Measurements from ENCODE around the gene ROBO2. TPM values are rescaled to one million over a fixed set of nuclear protein-coding genes. Genes with fewer than 3 reads are reported as not detected.

ROBO2 gene
- total RNA-seq, 4 donors from 2014 or later, result 0.20 to 0.41 (median 0.32) TPM; not detected in 1

DNA sequence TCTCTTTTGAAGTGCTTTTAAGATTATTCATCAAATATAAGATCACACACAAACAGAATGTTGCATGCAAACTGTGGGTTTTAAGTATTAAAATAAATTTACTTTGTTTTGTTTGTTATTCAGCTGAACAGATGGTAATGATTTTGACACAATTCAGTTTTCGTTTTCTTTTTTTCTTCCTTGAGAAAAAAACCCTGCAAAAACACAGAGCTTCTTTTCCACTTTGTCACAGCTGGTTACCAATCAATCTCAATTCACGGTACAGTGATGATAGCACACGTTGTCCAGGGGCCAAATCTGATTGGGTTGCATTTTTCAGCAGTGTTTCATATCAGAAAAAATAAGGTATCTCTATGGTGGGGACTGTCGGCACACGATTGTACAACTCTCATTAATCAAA, 473.6 kb downstream of the ROBO2 start:
- H3K4me1 ChIP-seq, result no peaks in the 10 kb centered on the region
- H3K4me3 ChIP-seq, result no peak overlapping the region
- intact Hi-C loops (cut with DNase I; ENCODE audit: low total_unique reads) (no loop called here), in situ Hi-C loops (cut with MboI; ENCODE audit: low pct_ligation_motif_present in 1 of 4, low pct_unique_long_range_greater_than_20kb in 1 of 4, low sequenced_read_pairs in 3 of 4) (no loop called here)
- H3K9me3 ChIP-seq, result no peaks in the 10 kb centered on the region
- no peaks in the 10 kb centered on the region for H3K36me3 ChIP-seq
- H3K27me3 ChIP-seq, result no peaks in the 10 kb centered on the region
- TF ChIP-seq CTCF (IDR thresholded peaks at IDR 0.05), result no peak
- no peak for TF ChIP-seq EP300 (IDR thresholded peaks at IDR 0.05; ENCODE audit: low read depth)
- no peak for TF ChIP-seq POLR2A (IDR thresholded peaks at IDR 0.05)
- TF ChIP-seq POLR2AphosphoS5 (IDR thresholded peaks at IDR 0.05), result no peak
- WGBS, 2 donors (ENCODE audit: low coverage in 1 of 2), result 34 to 59% methylated on average over 5 of the region's 5 CpGs
- no peak overlapping the region for H3K27ac ChIP-seq
- DNase-seq, result no peak

DNA sequence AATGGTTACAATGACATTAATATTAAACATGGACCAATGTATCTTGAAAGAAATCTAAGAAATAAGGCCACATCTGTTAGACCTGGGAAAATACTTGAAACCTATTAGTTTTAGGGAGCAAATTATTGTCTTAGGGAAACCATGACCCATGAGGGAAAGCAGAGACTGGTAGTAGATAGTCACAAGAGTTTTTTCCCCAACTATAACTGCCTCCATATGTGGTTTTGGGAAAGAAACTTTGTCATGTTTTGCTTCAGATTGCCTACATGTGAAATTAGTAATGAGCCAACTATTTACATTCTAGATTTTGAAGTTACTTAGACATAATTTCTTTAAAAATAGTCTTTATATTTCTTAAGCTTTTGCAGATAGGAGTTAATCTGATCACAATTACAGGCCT, 474.9 kb downstream of the ROBO2 start:
- Histone ChIP-seq H3K27me3 (no peaks in the 10 kb centered on the region), H3K9me3 (no peaks in the 10 kb centered on the region), H3K4me1 (no peaks in the 10 kb centered on the region), H3K36me3 (no peaks in the 10 kb centered on the region), H3K4me3 (no peak overlapping the region), H3K27ac (no peak overlapping the region)
- in situ Hi-C loops (cut with MboI; ENCODE audit: low pct_ligation_motif_present in 1 of 4, low pct_unique_long_range_greater_than_20kb in 1 of 4, low sequenced_read_pairs in 3 of 4), result no loop called here
- intact Hi-C loops (cut with DNase I; ENCODE audit: low total_unique reads), result no loop called here
- TF ChIP-seq CTCF (IDR thresholded peaks at IDR 0.05) (no peak), POLR2A (IDR thresholded peaks at IDR 0.05) (no peak), EP300 (IDR thresholded peaks at IDR 0.05; ENCODE audit: low read depth) (no peak)
- no peak for DNase-seq

DNA sequence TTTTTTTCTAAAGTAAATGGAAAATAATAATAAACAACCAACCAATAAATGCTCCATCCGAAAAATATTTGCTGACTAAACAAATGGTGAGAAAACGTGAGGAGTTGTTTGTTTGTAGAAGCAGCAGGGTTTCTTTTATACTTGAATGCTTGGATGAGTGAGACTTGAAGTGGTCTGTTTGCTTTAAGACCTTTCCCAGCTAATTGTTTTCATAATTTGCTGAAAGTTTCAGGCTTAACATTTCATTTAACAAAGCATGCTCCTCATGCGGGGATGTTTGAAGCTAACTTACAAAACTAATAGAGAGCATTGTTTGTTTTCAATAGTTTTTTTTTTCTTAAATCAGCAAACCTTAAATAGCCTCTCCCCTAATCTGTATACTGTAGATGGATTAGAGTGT, 484.6 kb downstream of the ROBO2 start:
- H3K4me3 ChIP-seq, result no peak overlapping the region
- DNase-seq, result no peak
- no peaks in the 10 kb centered on the region for H3K27me3 ChIP-seq
- H3K4me1 ChIP-seq, result no peaks in the 10 kb centered on the region
- TF ChIP-seq EP300 (IDR thresholded peaks at IDR 0.05; ENCODE audit: low read depth), result no peak
- no peak for TF ChIP-seq CTCF (IDR thresholded peaks at IDR 0.05)
- TF ChIP-seq POLR2A (IDR thresholded peaks at IDR 0.05), result no peak
- no peak for TF ChIP-seq POLR2AphosphoS5 (IDR thresholded peaks at IDR 0.05)
- H3K36me3 ChIP-seq, result no peaks in the 10 kb centered on the region
- no peak overlapping the region for H3K27ac ChIP-seq
- in situ Hi-C loops (cut with MboI; ENCODE audit: low pct_ligation_motif_present in 1 of 4, low pct_unique_long_range_greater_than_20kb in 1 of 4, low sequenced_read_pairs in 3 of 4) (no loop called here), intact Hi-C loops (cut with DNase I; ENCODE audit: low total_unique reads) (no loop called here)
- WGBS, 2 donors (ENCODE audit: low coverage in 1 of 2), result 41 to 55% methylated on average over 3 of the region's 3 CpGs
- no peaks in the 10 kb centered on the region for H3K9me3 ChIP-seq

DNA sequence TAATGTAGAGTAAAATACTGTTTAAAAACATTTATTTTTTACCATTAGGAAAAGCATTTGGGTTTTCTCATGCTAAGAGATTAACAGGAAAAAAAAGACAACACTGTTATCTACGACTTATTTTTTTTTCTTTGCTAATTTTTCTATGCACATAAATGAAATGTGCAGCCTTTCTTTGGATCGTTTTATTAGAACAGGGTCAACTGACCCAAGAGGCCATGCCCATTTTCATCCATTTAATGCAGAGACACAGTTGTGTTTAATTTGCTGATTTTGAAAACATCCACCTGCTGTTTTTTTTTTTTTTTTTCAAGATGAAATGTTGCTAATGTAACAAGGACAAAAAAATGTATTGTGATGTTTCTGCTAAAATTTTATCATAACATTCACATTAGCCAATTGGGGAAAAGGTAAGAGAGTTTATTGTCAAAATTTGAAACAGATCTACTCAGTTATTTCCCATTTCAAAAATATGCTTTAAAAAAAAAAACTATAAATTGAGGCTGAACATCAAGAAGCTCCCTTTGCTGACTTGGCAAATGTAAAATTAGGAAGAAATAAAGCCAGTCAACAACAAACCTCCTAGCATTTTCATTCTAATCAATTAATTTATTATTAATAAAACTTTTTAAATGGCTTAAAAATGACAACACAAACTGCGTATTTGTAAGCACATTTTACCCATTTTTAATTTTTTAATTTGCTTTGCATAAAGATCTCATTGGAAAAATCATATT, 485.2 kb downstream of the ROBO2 start:
- WGBS, 2 donors (ENCODE audit: low coverage in 1 of 2), result 55 to 61% methylated on average over 3 of the region's 3 CpGs
- no peak for DNase-seq
- no peak for TF ChIP-seq POLR2AphosphoS5 (IDR thresholded peaks at IDR 0.05)
- Histone ChIP-seq H3K9me3 (no peaks in the 10 kb centered on the region), H3K36me3 (no peaks in the 10 kb centered on the region), H3K4me1 (no peaks in the 10 kb centered on the region), H3K4me3 (no peak overlapping the region), H3K27ac (no peak overlapping the region), H3K27me3 (no peaks in the 10 kb centered on the region)
- intact Hi-C loops (cut with DNase I; ENCODE audit: low total_unique reads) (no loop called here), in situ Hi-C loops (cut with MboI; ENCODE audit: low pct_ligation_motif_present in 1 of 4, low pct_unique_long_range_greater_than_20kb in 1 of 4, low sequenced_read_pairs in 3 of 4) (no loop called here)

GRCh38 chr3:77526573-77527113, 486.7 kb downstream of the ROBO2 start:
- Histone ChIP-seq H3K27me3 (no peaks in the 10 kb centered on the region), H3K36me3 (no peaks in the 10 kb centered on the region), H3K27ac (no peak overlapping the region), H3K4me1 (no peaks in the 10 kb centered on the region), H3K9me3 (no peaks in the 10 kb centered on the region), H3K4me3 (no peak overlapping the region)
- TF ChIP-seq POLR2AphosphoS5 (IDR thresholded peaks at IDR 0.05), result no peak
- TF ChIP-seq POLR2A (IDR thresholded peaks at IDR 0.05), result no peak
- no peak for TF ChIP-seq EP300 (IDR thresholded peaks at IDR 0.05; ENCODE audit: low read depth)
- TF ChIP-seq CTCF (IDR thresholded peaks at IDR 0.05), result no peak
- DNase-seq, result no peak
- in situ Hi-C loops (cut with MboI; ENCODE audit: low pct_ligation_motif_present in 1 of 4, low pct_unique_long_range_greater_than_20kb in 1 of 4, low sequenced_read_pairs in 3 of 4), result no loop called here
- WGBS, 2 donors (ENCODE audit: low coverage in 1 of 2), result 47 to 56% methylated on average over 4 of the region's 4 CpGs
- intact Hi-C loops (cut with DNase I; ENCODE audit: low total_unique reads), result no loop called here
